ENCODE results near the gene XKR7.
"Not testable (repeated sequence)": the region's sequence is repeated elsewhere in the genome, so short reads cannot be mapped to it uniquely, and the experiment has no call there.

Gene XKR7, protein sequence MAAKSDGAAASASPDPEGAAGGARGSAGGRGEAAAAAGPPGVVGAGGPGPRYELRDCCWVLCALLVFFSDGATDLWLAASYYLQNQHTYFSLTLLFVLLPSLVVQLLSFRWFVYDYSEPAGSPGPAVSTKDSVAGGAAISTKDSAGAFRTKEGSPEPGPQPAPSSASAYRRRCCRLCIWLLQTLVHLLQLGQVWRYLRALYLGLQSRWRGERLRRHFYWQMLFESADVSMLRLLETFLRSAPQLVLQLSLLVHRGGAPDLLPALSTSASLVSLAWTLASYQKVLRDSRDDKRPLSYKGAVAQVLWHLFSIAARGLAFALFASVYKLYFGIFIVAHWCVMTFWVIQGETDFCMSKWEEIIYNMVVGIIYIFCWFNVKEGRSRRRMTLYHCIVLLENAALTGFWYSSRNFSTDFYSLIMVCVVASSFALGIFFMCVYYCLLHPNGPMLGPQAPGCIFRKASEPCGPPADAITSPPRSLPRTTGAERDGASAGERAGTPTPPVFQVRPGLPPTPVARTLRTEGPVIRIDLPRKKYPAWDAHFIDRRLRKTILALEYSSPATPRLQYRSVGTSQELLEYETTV

DNA sequence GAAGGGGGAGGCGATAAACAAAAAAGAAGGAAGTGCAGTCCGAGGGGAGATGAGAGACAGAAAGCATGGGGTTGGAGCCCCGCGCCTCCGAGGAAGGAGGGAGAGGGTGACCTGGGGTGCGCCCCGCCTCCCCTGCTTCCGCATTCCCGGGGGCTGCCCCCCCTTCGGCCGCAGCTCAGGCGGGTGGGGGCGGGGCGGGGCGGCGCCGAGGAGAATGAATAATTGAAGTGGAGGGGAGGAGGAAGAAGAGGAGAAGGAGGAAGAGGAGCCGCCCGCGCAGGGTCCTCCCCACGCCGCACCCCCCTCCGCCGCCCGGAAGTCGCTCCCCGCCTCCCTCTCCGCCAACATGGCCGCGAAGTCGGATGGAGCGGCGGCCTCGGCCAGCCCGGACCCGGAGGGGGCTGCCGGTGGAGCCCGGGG is at the start of gene XKR7:
Gene XKR7 (plus strand): TSS at position 322 of the 420 bp plus-strand sequence. CDS start 25 bp downstream, at position 347.
- intact Hi-C loops (cut with micrococcal nuclease), result loop anchor here (1.0 kb wide), 1 partner anchor 16 kb away; the partner anchor contains the start of gene PDRG1
- no peaks in the 10 kb centered on the region for H3K9me3 Mint-ChIP-seq
- peaks cover 59% of the 10 kb centered on the region for H3K27me3 Mint-ChIP-seq
- peaks cover 18% of the 10 kb centered on the region for H3K4me1 Mint-ChIP-seq (ENCODE audit: low read depth)
- H3K36me3 Mint-ChIP-seq (ENCODE audit: low read depth), result no peaks in the 10 kb centered on the region
- peak within 1 kb of the TSS; percentile 89 for H3K4me3 Mint-ChIP-seq
- no peak within 1 kb of the TSS for H3K27ac Mint-ChIP-seq

DNA sequence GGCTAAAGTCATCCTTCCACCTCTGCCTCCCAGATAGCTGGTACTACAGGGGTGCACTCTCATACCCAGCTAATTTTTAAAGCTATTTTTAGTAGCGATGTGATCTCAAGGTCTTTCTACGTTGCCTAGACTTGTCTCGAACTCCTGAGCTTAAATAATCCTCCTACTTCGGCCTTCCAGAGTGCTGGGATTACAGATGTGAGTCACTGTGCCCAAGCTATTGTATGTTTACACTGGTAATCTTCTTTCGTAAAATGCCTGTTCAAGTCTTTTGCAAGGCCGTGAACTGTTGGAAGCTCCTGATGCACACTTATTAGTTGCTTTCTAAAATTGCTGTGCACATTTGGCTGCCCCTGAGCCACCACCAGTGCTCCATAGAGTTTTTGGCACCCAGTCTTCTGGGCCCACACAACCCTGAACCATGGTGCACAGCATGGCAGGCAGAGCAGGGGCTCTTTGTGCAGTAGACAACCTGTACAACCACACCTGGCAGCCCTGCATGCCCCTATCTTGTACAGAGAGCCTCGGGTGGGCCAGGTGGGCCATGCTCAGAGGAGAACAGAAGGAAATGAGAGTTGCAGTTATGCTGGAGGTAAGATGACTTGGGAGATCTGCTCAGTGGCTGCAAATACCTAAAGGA is 49.4 kb upstream of the XKR7 start:
- H3K4me1 Mint-ChIP-seq (ENCODE audit: low read depth), result peaks cover 19% of the 10 kb centered on the region
- H3K27me3 Mint-ChIP-seq, result peaks cover 16% of the 10 kb centered on the region
- intact Hi-C loops (cut with micrococcal nuclease), result no loop called here
- H3K4me3 Mint-ChIP-seq, result no peak overlapping the region
- no peaks in the 10 kb centered on the region for H3K36me3 Mint-ChIP-seq (ENCODE audit: low read depth)
- peak overlapping the region; percentile 26 for H3K27ac Mint-ChIP-seq
- H3K9me3 Mint-ChIP-seq, result peaks cover 6% of the 10 kb centered on the region

DNA sequence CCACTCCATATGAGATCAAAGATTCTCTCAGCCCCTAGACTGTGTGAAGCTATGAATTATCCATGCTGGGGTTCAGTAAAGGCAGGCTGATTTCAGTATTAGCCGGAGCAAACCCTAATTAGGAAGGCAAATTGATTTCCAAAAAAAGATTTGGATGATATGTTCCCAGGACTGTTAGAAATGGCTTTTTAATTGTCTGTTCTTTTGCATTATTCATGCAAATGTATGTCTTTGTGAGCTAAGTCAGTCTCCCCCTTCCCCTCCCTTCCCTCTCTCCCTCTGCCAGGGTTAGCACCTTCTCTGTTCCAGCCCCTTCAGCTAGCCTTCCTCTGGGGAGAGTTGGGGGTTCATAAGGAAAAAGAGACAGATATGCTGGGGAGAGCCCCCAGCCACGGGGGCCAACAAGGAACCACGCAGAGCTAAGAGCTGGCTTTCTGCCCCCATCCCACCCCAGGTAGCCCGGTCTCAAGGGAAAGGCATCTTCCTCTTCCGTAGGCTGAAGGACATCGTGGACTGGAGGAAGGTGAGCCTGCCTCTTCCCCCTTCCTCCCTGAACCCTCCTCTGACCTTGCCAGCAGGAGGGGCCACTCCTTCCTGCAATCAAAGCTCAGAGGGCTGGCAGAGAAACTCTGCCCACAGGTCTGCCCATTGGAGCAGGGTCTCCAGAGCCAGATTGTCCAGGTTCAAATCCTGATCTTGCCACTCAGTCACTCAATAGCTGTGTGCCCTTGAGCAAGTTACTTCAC is 48.4 kb upstream of the XKR7 start:
- H3K4me3 Mint-ChIP-seq, result no peak overlapping the region
- peaks cover 29% of the 10 kb centered on the region for H3K4me1 Mint-ChIP-seq (ENCODE audit: low read depth)
- no peaks in the 10 kb centered on the region for H3K36me3 Mint-ChIP-seq (ENCODE audit: low read depth)
- intact Hi-C loops (cut with micrococcal nuclease), result no loop called here
- H3K27me3 Mint-ChIP-seq, result peaks cover 23% of the 10 kb centered on the region
- H3K9me3 Mint-ChIP-seq, result peaks cover 6% of the 10 kb centered on the region
- no peak overlapping the region for H3K27ac Mint-ChIP-seq

DNA sequence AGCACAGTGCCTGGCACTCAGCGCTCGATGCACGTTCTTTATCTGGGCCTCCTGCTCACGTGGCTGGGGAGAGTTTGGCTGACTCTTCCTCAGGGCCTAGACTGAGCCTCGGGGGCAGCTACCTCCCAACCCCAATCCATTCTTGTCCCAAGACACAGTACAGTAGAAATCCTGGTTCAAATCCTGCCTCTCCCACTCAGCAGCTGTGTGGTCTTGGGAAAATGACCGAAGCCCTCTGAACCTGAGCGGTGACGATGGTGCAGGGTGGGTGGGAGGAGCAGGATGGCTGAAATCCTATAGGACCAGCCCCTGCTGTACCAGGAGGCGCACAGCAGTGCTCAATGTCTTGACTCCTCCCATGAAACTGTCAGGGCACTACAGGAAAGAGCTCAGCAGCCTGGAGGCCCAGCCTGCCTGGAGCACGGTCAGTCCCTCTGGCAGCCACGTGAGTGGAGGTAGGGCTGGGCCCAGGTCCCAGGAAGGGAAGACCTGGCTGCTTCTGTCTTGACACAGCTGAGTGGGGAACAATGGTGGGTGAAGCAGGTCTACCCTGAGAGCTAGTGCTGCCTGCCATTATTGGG is 47.6 kb upstream of the XKR7 start:
- Mint-ChIP-seq H3K9me3 (peaks cover 6% of the 10 kb centered on the region), H3K27me3 (peaks cover 23% of the 10 kb centered on the region), H3K27ac (no peak overlapping the region), H3K36me3 (ENCODE audit: low read depth) (no peaks in the 10 kb centered on the region), H3K4me1 (ENCODE audit: low read depth) (peaks cover 30% of the 10 kb centered on the region), H3K4me3 (no peak overlapping the region)
- intact Hi-C loops (cut with micrococcal nuclease), result no loop called here

DNA sequence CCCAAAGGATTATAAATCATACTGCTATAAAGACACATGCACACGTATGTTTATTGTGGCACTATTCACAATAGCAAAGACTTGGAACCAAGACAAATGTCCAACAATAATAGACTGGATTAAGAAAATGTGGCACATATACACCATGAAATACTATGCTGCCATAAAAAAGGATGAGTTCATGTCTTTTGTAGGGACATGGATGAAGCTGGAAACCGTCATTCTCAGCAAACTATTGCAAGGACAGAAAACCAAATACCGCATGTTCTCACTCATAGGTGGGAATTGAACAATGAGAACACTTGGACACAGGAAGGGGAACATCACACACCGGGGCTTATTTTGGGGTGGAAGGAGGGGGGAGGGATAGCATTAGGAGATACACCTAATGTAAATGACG is 46.5 kb upstream of the XKR7 start:
- H3K4me1 Mint-ChIP-seq (ENCODE audit: low read depth), result peaks cover 30% of the 10 kb centered on the region
- H3K4me3 Mint-ChIP-seq; H3K27ac Mint-ChIP-seq; H3K36me3 Mint-ChIP-seq (ENCODE audit: low read depth); H3K9me3 Mint-ChIP-seq; intact Hi-C loops (cut with micrococcal nuclease): not testable (repeated sequence)
- H3K27me3 Mint-ChIP-seq, result peaks cover 25% of the 10 kb centered on the region

DNA sequence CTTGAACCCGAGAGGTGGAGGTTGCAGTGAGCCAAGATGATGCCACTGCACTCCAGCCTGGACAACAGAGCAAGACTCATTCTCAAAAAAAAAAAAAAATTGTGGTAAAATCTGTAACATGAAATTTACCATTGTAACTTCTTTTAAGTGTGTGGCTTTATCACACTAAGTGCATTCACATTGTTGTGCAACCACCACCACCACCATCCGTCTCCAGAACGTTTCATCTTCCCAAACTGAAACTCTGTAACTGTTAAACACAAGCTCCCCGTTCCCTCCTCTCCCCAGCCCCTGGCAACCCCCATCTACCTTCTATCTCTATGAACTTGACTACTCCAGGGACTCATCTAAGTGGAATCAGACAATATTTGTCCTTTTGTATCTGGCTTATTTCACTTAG is 45.8 kb upstream of the XKR7 start:
- H3K4me1 Mint-ChIP-seq (ENCODE audit: low read depth), result peaks cover 30% of the 10 kb centered on the region
- intact Hi-C loops (cut with micrococcal nuclease), result no loop called here
- no peak overlapping the region for H3K27ac Mint-ChIP-seq
- H3K27me3 Mint-ChIP-seq, result peaks cover 20% of the 10 kb centered on the region
- H3K36me3 Mint-ChIP-seq (ENCODE audit: low read depth), result no peaks in the 10 kb centered on the region
- H3K9me3 Mint-ChIP-seq, result no peaks in the 10 kb centered on the region
- no peak overlapping the region for H3K4me3 Mint-ChIP-seq

DNA sequence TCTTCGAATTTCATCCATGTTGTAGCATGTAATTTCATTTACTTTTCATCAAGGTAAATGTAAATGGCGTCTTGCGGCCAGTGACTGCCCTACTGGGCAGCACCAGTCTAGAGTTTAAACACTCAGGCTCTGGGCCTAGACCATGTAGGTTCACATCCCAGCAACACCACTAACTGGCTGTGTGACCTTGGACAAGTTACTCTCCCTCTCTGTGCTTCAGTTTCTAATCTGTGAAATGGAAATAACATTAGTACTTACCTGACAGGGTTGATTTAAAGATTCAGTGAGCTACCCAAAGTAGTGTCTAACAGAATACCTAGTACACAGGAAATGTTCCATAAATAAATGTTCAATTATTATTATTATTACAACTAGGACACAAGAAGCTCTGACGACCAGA is 45.4 kb upstream of the XKR7 start:
- Mint-ChIP-seq H3K9me3 (no peaks in the 10 kb centered on the region), H3K27ac (no peak overlapping the region), H3K4me1 (ENCODE audit: low read depth) (peaks cover 29% of the 10 kb centered on the region), H3K36me3 (ENCODE audit: low read depth) (no peaks in the 10 kb centered on the region), H3K27me3 (peaks cover 20% of the 10 kb centered on the region), H3K4me3 (no peak overlapping the region)
- intact Hi-C loops (cut with micrococcal nuclease), result no loop called here

DNA sequence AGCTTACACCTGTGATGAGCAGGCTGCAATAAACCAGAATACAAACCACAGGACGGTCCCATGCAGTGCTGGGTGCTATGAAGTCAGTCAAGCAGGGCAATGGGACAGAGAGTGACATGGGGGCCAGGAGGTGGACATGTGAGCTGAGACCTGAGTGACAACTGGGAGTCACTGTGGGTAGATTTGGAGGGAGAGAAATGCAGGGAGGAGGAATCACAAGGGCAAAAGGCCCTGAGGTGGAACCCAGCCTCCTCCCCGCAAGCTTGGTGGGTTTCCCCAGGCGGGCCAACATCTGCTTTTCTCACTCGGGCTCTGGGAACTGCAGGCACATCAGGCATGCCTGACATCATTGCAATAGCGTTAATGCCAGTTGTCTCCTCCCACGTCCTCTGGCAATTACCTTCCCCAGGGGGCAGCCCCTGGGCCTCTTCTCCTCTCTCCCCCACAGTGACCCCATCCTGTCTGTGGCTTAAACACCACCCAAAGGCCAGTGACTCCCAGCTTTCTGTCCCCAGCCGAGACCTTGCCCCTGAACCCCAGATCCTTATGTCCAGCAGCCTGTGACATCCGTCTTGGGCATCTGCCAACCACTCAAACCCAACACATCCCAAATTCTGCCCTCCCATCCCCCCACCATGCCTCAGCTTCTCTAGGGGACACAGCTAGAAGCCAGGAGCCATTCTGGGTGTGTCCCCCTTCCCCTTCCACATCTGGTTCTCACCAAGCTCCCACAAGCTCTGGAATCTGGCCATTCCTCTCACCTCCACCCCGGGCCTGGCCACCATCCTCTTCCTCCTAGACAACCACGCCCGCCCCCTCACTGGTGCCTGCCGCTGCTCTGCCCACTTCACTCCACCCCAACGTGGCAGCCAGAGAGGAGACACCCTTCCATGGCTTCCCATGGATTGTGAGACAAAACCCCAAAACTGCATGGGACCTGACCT is 44.3 kb upstream of the XKR7 start:
- Mint-ChIP-seq H3K36me3 (ENCODE audit: low read depth) (no peaks in the 10 kb centered on the region), H3K4me3 (no peak overlapping the region), H3K9me3 (no peaks in the 10 kb centered on the region), H3K27me3 (peaks cover 18% of the 10 kb centered on the region), H3K27ac (no peak overlapping the region), H3K4me1 (ENCODE audit: low read depth) (peaks cover 18% of the 10 kb centered on the region)
- intact Hi-C loops (cut with micrococcal nuclease), result no loop called here

DNA sequence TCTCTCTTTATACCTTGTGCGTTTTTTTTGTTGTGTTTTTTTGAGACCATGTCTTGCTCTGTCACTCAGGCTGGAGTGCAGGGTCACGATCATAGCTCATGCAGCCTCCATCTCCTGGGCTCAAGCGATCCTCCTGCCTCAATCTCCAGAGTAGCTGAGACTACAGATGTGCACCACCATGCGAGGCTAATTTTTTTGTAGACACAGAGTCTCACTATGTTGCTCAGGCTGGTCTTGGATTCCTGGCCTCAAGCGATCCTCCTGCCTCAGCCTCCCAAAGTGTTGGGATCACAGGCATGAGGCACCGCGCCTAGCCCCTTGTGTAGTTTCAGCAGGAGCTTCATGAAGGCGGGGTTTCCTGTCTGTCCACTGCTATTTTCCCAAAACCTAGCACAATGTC is 43.4 kb upstream of the XKR7 start:
- peaks cover 15% of the 10 kb centered on the region for H3K27me3 Mint-ChIP-seq
- H3K27ac Mint-ChIP-seq, result no peak overlapping the region
- H3K4me1 Mint-ChIP-seq (ENCODE audit: low read depth), result peaks cover 13% of the 10 kb centered on the region
- no peak overlapping the region for H3K4me3 Mint-ChIP-seq
- intact Hi-C loops (cut with micrococcal nuclease), result no loop called here
- H3K9me3 Mint-ChIP-seq, result no peaks in the 10 kb centered on the region
- H3K36me3 Mint-ChIP-seq (ENCODE audit: low read depth), result no peaks in the 10 kb centered on the region

DNA sequence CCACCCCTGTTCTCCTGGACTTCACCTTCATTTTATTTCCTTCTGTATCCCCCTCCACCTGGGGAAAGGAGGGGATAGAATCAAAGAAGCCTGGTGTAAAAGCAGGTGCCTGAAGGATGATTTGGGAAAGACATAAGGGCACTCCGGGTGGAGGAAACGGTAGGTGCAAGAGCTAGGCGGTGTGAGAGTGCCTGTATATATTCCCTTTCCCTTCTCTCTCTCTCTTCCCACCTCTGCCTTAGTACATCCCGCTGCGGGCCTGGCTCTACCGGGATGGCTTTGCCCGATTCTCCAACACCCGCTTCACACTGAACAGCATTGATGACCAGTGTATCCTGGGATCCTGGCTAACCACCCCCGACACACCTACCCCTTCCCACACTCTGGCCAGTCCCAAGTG is 42.3 kb upstream of the XKR7 start:
- H3K27me3 Mint-ChIP-seq, result peaks cover 12% of the 10 kb centered on the region
- H3K4me1 Mint-ChIP-seq (ENCODE audit: low read depth), result peaks cover 15% of the 10 kb centered on the region
- no peak overlapping the region for H3K4me3 Mint-ChIP-seq
- H3K9me3 Mint-ChIP-seq, result no peaks in the 10 kb centered on the region
- no peak overlapping the region for H3K27ac Mint-ChIP-seq
- H3K36me3 Mint-ChIP-seq (ENCODE audit: low read depth), result no peaks in the 10 kb centered on the region
- intact Hi-C loops (cut with micrococcal nuclease), result no loop called here

DNA sequence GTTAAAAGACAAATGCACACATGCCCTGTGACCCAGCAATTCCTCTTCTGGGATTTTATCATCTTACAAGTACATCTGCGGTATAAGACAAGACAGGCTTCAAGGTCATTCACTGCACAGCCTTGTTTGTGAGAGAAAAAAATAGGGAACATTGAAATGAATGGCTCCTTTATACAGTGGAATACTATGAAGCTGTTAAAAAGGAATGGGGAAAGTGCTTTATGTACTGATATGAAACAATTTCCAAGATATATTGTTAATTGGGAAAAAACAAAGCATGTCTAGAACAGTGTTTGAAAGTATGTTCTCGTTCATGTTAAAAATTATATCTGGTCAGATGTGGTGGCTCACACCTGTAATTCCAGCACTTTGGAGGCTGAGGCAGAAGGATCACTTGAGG is 41.5 kb upstream of the XKR7 start:
- Mint-ChIP-seq H3K36me3 (ENCODE audit: low read depth) (no peaks in the 10 kb centered on the region), H3K9me3 (no peaks in the 10 kb centered on the region), H3K27ac (no peak overlapping the region), H3K4me1 (ENCODE audit: low read depth) (peaks cover 24% of the 10 kb centered on the region), H3K4me3 (no peak overlapping the region), H3K27me3 (peaks cover 11% of the 10 kb centered on the region)
- intact Hi-C loops (cut with micrococcal nuclease), result no loop called here

DNA sequence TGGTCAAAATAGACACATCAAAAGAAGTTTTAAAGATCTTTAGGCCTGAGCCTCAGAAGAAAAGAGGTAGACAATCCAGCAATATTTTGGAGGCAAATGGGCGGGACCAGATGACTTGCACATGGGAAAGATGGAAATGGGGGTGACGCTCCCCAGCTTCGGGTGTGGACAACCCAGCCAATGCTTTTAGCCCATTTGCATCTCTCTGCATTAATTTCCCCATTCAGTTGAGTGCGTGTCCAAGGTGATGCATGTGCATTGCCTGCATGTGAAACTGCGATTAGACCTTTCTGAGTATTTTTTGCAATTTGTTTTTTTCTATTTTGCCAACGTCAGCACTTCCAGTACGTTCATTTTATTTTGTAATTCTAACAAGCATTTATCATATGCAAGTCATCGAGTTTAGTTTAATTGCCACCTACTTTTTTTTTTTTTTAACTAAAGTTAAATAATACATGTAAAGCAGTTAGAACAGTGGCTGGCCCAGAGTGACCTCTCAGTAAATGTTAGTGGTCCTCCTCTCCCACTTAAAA is 40.3 kb upstream of the XKR7 start:
- Mint-ChIP-seq H3K27me3 (peaks cover 13% of the 10 kb centered on the region), H3K9me3 (no peaks in the 10 kb centered on the region), H3K36me3 (ENCODE audit: low read depth) (no peaks in the 10 kb centered on the region), H3K4me3 (no peak overlapping the region), H3K4me1 (ENCODE audit: low read depth) (peaks cover 24% of the 10 kb centered on the region), H3K27ac (no peak overlapping the region)
- intact Hi-C loops (cut with micrococcal nuclease), result no loop called here

DNA sequence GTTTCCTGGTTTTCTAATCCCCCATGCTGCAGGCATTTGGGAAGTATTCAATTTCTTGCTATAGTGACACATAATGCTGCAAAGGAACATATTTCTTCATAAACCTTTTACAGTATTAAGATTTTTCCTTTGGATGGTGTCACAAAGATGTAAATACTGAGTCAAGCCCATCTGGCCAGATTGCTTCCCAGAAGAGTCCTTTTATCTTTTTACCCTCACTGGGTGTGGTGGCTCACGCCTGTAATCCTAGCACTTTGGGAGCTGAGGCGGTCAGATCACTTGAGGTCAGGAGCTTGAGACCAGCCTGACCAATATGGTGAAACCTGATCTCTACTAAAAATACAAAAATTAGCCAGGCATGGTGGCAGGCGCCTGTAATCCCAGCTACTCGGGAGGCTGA is 38.3 kb upstream of the XKR7 start:
- H3K4me3 Mint-ChIP-seq; intact Hi-C loops (cut with micrococcal nuclease); H3K9me3 Mint-ChIP-seq; H3K27me3 Mint-ChIP-seq; H3K27ac Mint-ChIP-seq; H3K36me3 Mint-ChIP-seq (ENCODE audit: low read depth): not testable (repeated sequence)
- peaks cover 11% of the 10 kb centered on the region for H3K4me1 Mint-ChIP-seq (ENCODE audit: low read depth)
